NCI-H774 (cell line): ENCODE results near the gene PROM1.
A peak's percentile ranks its signal among the peaks of the same experiment; 100 is the strongest.

Source experiments
- DNase-seq: peaks from one replicate; lab custom pipeline; 2025; lab: John Stamatoyannopoulos, UW

The PROM1 gene

GRCh38 chr4:15942283-15942682 lies 141.5 kb downstream of the PROM1 start:
- DNase-seq = no peak

- DNase-seq = no peak
Observed at GRCh38 chr4:15938640-15939039, 145.2 kb downstream of the PROM1 start, which contains the start of gene FGFBP1. Gene FGFBP1, minus strand, starts transcription at chr4:15938740. Its CDS starts 2,108 bp downstream, at chr4:15936632.

GRCh38 chr4:15938182-15938581 lies 145.6 kb downstream of the PROM1 start:
- DNase-seq = no peak

- DNase-seq = no peak
Observed at GRCh38 chr4:15936495-15936894, 147.3 kb downstream of the PROM1 start.

- DNase-seq = no peak
Observed at GRCh38 chr4:15935504-15936402, 148.1 kb downstream of the PROM1 start.

GRCh38 chr4:15934259-15934658 lies 149.6 kb downstream of the PROM1 start:
- DNase-seq = no peak

- no peak for DNase-seq
Observed at GRCh38 chr4:15931451-15932210, 152.2 kb downstream of the PROM1 start.

- DNase-seq = no peak
Observed at GRCh38 chr4:15930314-15930713, 153.5 kb downstream of the PROM1 start.

- DNase-seq = no peak
Observed at GRCh38 chr4:15929540-15929939, 154.3 kb downstream of the PROM1 start.

- no peak for DNase-seq
Observed at GRCh38 chr4:15928883-15929282, 154.9 kb downstream of the PROM1 start.

- DNase-seq = no peak
Observed at GRCh38 chr4:15926486-15926885, 157.3 kb downstream of the PROM1 start.

GRCh38 chr4:15925830-15926229 lies 158.0 kb downstream of the PROM1 start:
- no peak for DNase-seq

GRCh38 chr4:15921592-15921932 lies 162.3 kb downstream of the PROM1 start:
- DNase-seq = no peak

- peak; percentile 9 for DNase-seq
Observed at GRCh38 chr4:15920723-15921591, 162.9 kb downstream of the PROM1 start.

GRCh38 chr4:15918484-15919129 lies 165.2 kb downstream of the PROM1 start:
- no peak for DNase-seq
